CD4-positive, alpha-beta memory T cell (primary cell): ENCODE data around the gene MAMDC2. TPM values are rescaled to one million over a fixed set of nuclear protein-coding genes. Genes with fewer than 3 reads are reported as not detected.
"Not testable (repeated sequence)": the region's sequence is repeated elsewhere in the genome, so short reads cannot be mapped to it uniquely, and the experiment has no call there.

Experiments
- CTCF ChIA-PET: fragments of 350-600 bp; sonication (Branson Sonifier 250); formaldehyde crosslinking; loops from one replicate; lab custom pipeline; 2021; ENCODE audit warnings: inconsistent platforms; ENCODE audit not compliant: partially characterized antibody; lab: Charles Lee
- POLR2A ChIA-PET: fragments of 350-600 bp; sonication (Branson Sonifier 250); formaldehyde crosslinking; loops from one replicate; lab custom pipeline; 2021; ENCODE audit not compliant: partially characterized antibody; lab: Charles Lee
- DNase-seq, 5 donors: peaks; one replicate each; pipeline versions ENCODE4 v3.0.0 to v3.0.0-alpha.2; 2020 to 2022; ENCODE audit warnings: mixed read lengths in 1 of 5
- H3K27ac ChIP-seq: one replicate; pipeline ENCODE4 v1.7.0; 2013; ENCODE audit warnings: low read depth, low read length
- H3K27me3 ChIP-seq: 2 replicates; pipeline ENCODE4 v1.7.0; 2013; ENCODE audit warnings: mild to moderate bottlenecking, low read length, moderate library complexity; ENCODE audit not compliant: insufficient read depth
- H3K36me3 ChIP-seq: 2 replicates; pipeline ENCODE4 v1.7.0; 2013; ENCODE audit warnings: mild to moderate bottlenecking, low read length, moderate library complexity; ENCODE audit not compliant: insufficient read depth
- H3K4me1 ChIP-seq: 2 replicates; pipeline ENCODE4 v1.7.0; 2013; ENCODE audit warnings: mild to moderate bottlenecking, low read length, moderate library complexity; ENCODE audit not compliant: insufficient read depth
- H3K4me3 ChIP-seq, 2 donors: one replicate each; pipeline ENCODE4 v1.7.0; 2013; ENCODE audit warnings: low read length in 2 of 2, mild to moderate bottlenecking in 1 of 2
- H3K9me3 ChIP-seq, 2 donors: one replicate each; pipeline ENCODE4 v1.7.0; 2013; ENCODE audit warnings: low read length in 2 of 2, control low read depth in 1 of 2; ENCODE audit not compliant: control insufficient read depth in 1 of 2
- H3K27ac Mint-ChIP-seq, 7 donors: one replicate each; pipeline ENCODE4 v1.8.0; 2020 to 2021; ENCODE audit warnings: mixed read lengths in 7 of 7, mild to moderate bottlenecking in 6 of 7, inconsistent platforms in 3 of 7, moderate library complexity in 3 of 7
- H3K27me3 Mint-ChIP-seq, 2 donors: one replicate each; pipeline ENCODE4 v1.8.0; 2020 to 2021; ENCODE audit warnings: mixed read lengths in 2 of 2
- H3K36me3 Mint-ChIP-seq, 2 donors: one replicate each; pipeline ENCODE4 v1.8.0; 2020 to 2021; ENCODE audit warnings: mixed read lengths in 2 of 2, inconsistent platforms in 1 of 2, mild to moderate bottlenecking in 1 of 2
- H3K4me1 Mint-ChIP-seq, 4 donors: one replicate each; pipeline ENCODE4 v1.8.0; 2020 to 2021; ENCODE audit warnings: mixed read lengths in 4 of 4, mild to moderate bottlenecking in 1 of 4
- H3K4me3 Mint-ChIP-seq, 8 donors: one replicate each; pipeline ENCODE4 v1.8.0; 2020 to 2021; ENCODE audit warnings: mixed read lengths in 8 of 8, mild to moderate bottlenecking in 7 of 8, moderate library complexity in 6 of 8, inconsistent platforms in 3 of 8
- H3K9me3 Mint-ChIP-seq, 8 donors: one replicate each; pipeline ENCODE4 v1.8.0; 2020 to 2021; ENCODE audit warnings: mixed read lengths in 8 of 8, mild to moderate bottlenecking in 5 of 8, inconsistent platforms in 3 of 8, moderate library complexity in 1 of 8
- intact Hi-C: fragments of 100-400 bp; cut with micrococcal nuclease; formaldehyde crosslinking; loops from one replicate; pipeline ENCODE4 v1.15.1; 2023
- polyA plus RNA-seq, 2 donors: library from polyadenylated mRNA; unstranded; fragments of 300-500 nt; fragmentation: Illumina TruSeq; gene quantifications; one replicate each; pipeline ENCODE4 v1.2.3, GENCODE V29; 2021
- total RNA-seq, 2 experiments: library from RNA; stranded (reverse); gene quantifications; one replicate each; pipeline ENCODE4 v1.2.3, GENCODE V29; 2021

MAMDC2 gene
- total and polyA plus RNA-seq, 4 experiments from 2014 or later = not detected

DNA sequence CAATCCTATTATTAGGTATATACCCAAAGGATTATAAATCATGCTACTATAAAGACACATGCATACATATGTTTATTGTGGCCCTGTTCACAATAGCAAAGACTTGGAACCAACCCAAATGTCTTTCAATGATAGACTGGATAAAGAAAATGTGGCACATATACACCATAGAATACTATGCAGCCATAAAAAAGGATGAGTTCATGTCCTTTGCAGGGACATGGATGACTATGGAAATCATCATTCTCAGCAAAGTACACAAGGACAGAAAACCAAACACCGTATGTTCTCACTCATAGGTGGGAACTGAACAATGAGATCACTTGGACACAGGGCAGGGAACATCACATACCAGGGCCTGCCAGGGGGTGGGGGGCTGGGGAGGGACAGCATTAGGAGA lies 202.3 kb downstream of the MAMDC2 start:
- H3K27me3 ChIP-seq, H3K36me3 ChIP-seq, POLR2A ChIA-PET, H3K4me1 Mint-ChIP-seq, H3K4me3 ChIP-seq, H3K27ac ChIP-seq, H3K9me3 ChIP-seq, H3K27me3 Mint-ChIP-seq, CTCF ChIA-PET, intact Hi-C loops, H3K27ac Mint-ChIP-seq, H3K36me3 Mint-ChIP-seq, H3K4me1 ChIP-seq, H3K4me3 Mint-ChIP-seq, DNase-seq, H3K9me3 Mint-ChIP-seq: not testable (repeated sequence)

GRCh38 chr9:70250221-70250620 lies 206.6 kb downstream of the MAMDC2 start:
- ChIA-PET CTCF (no interaction called here), POLR2A (interaction anchor here (0.9 kb wide), 1 partner anchor 12 kb away, joined by 3 read pairs; no protein-coding TSS in a partner anchor)
- Mint-ChIP-seq H3K27me3 (peaks cover 1 to 2% of the 10 kb centered on the region in 2 donors), H3K9me3 (peaks cover 0 to 2% (median 0%) of the 10 kb centered on the region in 8 donors), H3K4me1 (peaks cover 0 to 2% (median 0%) of the 10 kb centered on the region in 4 donors), H3K36me3 (peaks cover 0 to 4% of the 10 kb centered on the region in 2 donors), H3K4me3 (no peak overlapping the region), H3K27ac (peak overlapping the region in 1 of 7 donors; percentile 90)
- Histone ChIP-seq H3K4me1 (no peaks in the 10 kb centered on the region), H3K36me3 (no peaks in the 10 kb centered on the region), H3K27me3 (no peaks in the 10 kb centered on the region), H3K9me3 (no peaks in the 10 kb centered on the region), H3K4me3 (no peak overlapping the region), H3K27ac (no peak overlapping the region)
- no peak for DNase-seq
- intact Hi-C loops = no loop called here

DNA sequence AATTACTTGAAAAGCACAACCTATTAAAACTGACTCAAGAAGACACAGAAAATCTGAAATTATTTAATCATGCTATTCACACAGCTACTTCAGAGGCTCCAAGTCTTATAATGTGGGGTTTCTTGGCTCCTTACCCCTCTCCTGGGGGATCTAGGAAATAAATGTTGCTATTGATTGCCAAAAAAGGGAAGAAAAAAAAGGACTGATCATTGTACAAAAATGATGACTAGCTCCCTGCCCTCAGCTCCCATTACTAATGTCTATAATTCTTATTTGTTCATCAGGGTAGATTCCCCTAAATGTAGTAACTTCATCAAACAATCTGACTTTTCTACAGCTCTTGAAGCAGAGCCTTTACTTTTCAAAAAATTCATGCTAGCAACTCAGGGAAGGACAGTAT lies 211.8 kb downstream of the MAMDC2 start:
- H3K36me3 ChIP-seq = no peaks in the 10 kb centered on the region
- DNase-seq = no peak
- H3K27me3 Mint-ChIP-seq = peaks cover under 1 to 1% of the 10 kb centered on the region in 2 donors
- ChIA-PET POLR2A (interaction anchor here (0.7 to 1.2 kb wide), 2 partner anchors 159 to 495 kb away, joined by 3 read pairs; partner anchors contain the start of gene KLF9), CTCF (interaction anchor here (0.6 kb wide), 1 partner anchor 1118 kb away, joined by 3 read pairs; no protein-coding TSS in a partner anchor)
- H3K27me3 ChIP-seq = no peaks in the 10 kb centered on the region
- no peak overlapping the region for H3K4me3 ChIP-seq
- no peak overlapping the region for H3K27ac ChIP-seq
- peaks cover 0 to 1% (median 0%) of the 10 kb centered on the region in 8 donors for H3K9me3 Mint-ChIP-seq
- no peak overlapping the region for H3K4me3 Mint-ChIP-seq
- peaks cover 23% of the 10 kb centered on the region for H3K4me1 ChIP-seq
- peaks cover 1 to 12% of the 10 kb centered on the region in 2 donors for H3K36me3 Mint-ChIP-seq
- peaks cover 19 to 38% (median 24%) of the 10 kb centered on the region in 4 donors for H3K4me1 Mint-ChIP-seq
- intact Hi-C loops = loop anchor here (5.0 kb wide), 1 partner anchor 1218 kb away; the partner anchor contains the start of gene FXN
- H3K9me3 ChIP-seq = no peaks in the 10 kb centered on the region
- H3K27ac Mint-ChIP-seq = peak overlapping the region in 2 of 7 donors; percentile 24 to 35

DNA sequence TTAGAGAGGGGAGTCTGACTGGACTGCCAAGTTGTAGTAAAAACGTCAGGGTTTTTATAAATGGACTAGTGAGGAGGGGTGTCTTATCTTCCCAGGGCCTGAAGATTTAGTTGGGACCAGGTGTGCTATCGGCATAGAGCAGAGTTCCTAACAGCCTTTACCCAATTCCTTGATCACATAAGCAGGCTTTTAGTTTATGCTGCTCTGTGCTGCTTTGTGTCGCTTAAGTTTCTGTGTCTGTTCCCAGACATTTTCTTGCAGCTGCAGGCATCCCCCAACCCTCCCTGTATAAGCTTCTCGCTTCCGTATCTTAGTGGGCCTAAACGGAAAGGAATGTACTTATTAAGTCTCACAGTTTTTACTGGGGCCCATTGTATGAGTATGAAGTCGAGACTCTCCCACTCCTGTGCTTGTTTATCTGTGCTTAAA lies 212.5 kb downstream of the MAMDC2 start:
- DNase-seq = no peak
- peaks cover 0 to 14% of the 10 kb centered on the region in 2 donors for H3K36me3 Mint-ChIP-seq
- H3K4me1 Mint-ChIP-seq = peaks cover 25 to 44% (median 30%) of the 10 kb centered on the region in 4 donors
- H3K36me3 ChIP-seq = no peaks in the 10 kb centered on the region
- H3K4me3 ChIP-seq = no peak overlapping the region
- peak overlapping the region in 2 of 7 donors; percentile 35 to 61 for H3K27ac Mint-ChIP-seq
- no peaks in the 10 kb centered on the region for H3K27me3 Mint-ChIP-seq
- H3K9me3 ChIP-seq = no peaks in the 10 kb centered on the region
- intact Hi-C loops = loop anchor here (5.0 kb wide), 1 partner anchor 1219 kb away; the partner anchor contains the start of gene FXN
- no peak overlapping the region for H3K27ac ChIP-seq
- H3K27me3 ChIP-seq = no peaks in the 10 kb centered on the region
- ChIA-PET POLR2A (interaction anchor here (1.2 kb wide), 1 partner anchor 158 kb away, joined by 3 read pairs; the partner anchor contains the start of gene KLF9), CTCF (interaction anchor here (0.6 kb wide), 1 partner anchor 1119 kb away, joined by 3 read pairs; no protein-coding TSS in a partner anchor)
- H3K4me3 Mint-ChIP-seq = no peak overlapping the region
- peaks cover 29% of the 10 kb centered on the region for H3K4me1 ChIP-seq
- H3K9me3 Mint-ChIP-seq = no peaks in the 10 kb centered on the region

DNA sequence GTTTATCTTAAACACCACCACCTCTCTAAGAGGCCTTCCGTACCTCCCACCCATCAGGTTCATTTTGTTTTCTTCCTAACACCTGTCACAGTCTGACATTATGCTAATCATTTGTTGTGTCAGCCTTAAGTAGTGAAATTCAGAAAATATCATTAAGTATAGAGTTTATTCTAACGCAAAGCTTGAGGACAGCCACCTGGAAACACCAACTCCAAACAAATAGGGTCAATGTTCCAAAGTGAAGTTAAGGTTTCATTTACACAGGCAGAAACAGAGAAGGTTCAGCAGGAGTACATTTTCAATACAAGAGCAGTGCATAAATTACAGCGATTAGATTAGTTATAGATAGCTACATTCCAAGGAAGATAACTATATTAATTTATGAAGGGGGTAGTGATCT lies 213.9 kb downstream of the MAMDC2 start:
- Mint-ChIP-seq H3K27ac (peak overlapping the region; percentile 91 to 99 (median 97)), H3K4me3 (peak overlapping the region; percentile 89 to 99 (median 96)), H3K4me1 (peaks cover 39 to 58% (median 44%) of the 10 kb centered on the region in 4 donors), H3K36me3 (peaks cover 4 to 22% of the 10 kb centered on the region in 2 donors), H3K9me3 (no peaks in the 10 kb centered on the region), H3K27me3 (no peaks in the 10 kb centered on the region)
- Histone ChIP-seq H3K9me3 (no peaks in the 10 kb centered on the region), H3K4me3 (peak overlapping the region in 1 of 2 donors; percentile 66), H3K27ac (peak overlapping the region; percentile 95), H3K4me1 (peaks cover 43% of the 10 kb centered on the region), H3K27me3 (no peaks in the 10 kb centered on the region), H3K36me3 (no peaks in the 10 kb centered on the region)
- intact Hi-C loops = loop anchor here (5.0 kb wide), 1 partner anchor 1220 kb away; the partner anchor contains the start of gene FXN
- POLR2A ChIA-PET = interaction anchor here (1.2 to 2.4 kb wide), 4 partner anchors 22 to 164 kb away, joined by 4 to 21 read pairs (median 13); partner anchors contain the start of gene KLF9
- DNase-seq = no peak
- CTCF ChIA-PET = interaction anchor here (1.6 kb wide), 1 partner anchor 136 kb away, joined by 5 read pairs; no protein-coding TSS in a partner anchor

GRCh38 chr9:70257991-70258691 lies 214.5 kb downstream of the MAMDC2 start:
- peak overlapping the region; percentile 91 to 99 (median 97) for H3K27ac Mint-ChIP-seq
- peaks cover 44 to 64% (median 50%) of the 10 kb centered on the region in 4 donors for H3K4me1 Mint-ChIP-seq
- peak overlapping the region; percentile 95 for H3K27ac ChIP-seq
- H3K4me3 Mint-ChIP-seq = peak overlapping the region; percentile 89 to 99 (median 96)
- H3K4me1 ChIP-seq = peaks cover 49% of the 10 kb centered on the region
- H3K27me3 Mint-ChIP-seq = no peaks in the 10 kb centered on the region
- ChIA-PET POLR2A (interaction anchor here (1.0 to 2.4 kb wide), 6 partner anchors 22 to 499 kb away, joined by 3 to 21 read pairs (median 6); partner anchors contain the start of gene KLF9), CTCF (interaction anchor here (1.6 kb wide), 1 partner anchor 136 kb away, joined by 5 read pairs; no protein-coding TSS in a partner anchor)
- H3K4me3 ChIP-seq = peak overlapping the region; percentile 62 to 66
- intact Hi-C loops = loop anchor here (2.0 to 5.0 kb wide), 2 partner anchors 1221 to 1653 kb away; partner anchors contain the start of genes ABHD17B, C9orf85 and FXN
- no peaks in the 10 kb centered on the region for H3K27me3 ChIP-seq
- DNase-seq = peak in 1 of 5 donors; percentile 46
- peaks cover 4 to 24% of the 10 kb centered on the region in 2 donors for H3K36me3 Mint-ChIP-seq
- no peaks in the 10 kb centered on the region for H3K9me3 ChIP-seq
- no peaks in the 10 kb centered on the region for H3K36me3 ChIP-seq
- H3K9me3 Mint-ChIP-seq = no peaks in the 10 kb centered on the region
